ENCODE results near the gene FAM204A.

The FAM204A gene

DNA sequence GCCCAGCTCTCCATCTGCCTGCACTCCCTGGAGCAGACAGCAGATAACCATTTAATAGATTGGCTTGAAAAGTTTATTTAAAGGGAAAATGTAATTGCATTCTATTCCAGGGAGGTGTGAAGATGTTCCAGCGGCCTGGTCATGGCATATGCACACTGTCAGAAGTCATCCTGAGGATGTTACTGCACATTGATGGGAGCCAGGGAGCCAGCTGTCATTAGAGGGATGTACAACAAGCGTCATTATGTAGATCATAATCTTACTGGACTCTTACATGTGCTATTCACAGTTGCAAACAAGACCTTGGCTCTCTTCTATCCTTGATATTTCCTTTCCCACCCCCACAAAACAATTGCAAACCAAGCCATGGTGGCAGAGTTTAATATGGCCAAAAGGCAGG lies 65.4 kb downstream of the FAM204A start:
- no peak for DNase-seq

DNA sequence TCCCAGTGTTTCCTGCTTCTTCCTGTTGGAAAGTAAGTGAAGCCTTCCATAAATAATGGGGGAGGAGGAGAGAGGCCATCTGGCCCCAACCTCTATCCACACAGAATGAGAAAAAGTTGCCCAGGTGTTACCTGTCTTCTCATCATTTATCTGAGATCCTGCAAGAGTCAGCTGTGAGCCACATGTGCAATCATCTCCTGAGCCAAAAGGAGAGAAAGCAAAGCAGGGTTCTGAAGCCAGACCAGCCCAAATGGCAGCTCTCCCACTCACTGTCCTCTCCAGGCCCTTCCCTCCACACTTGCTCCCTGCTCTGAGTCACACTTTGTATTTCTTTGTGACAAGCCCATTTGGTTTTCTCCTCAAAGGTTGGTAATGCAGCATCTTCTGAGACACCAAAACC lies 65.9 kb downstream of the FAM204A start:
- no peak for DNase-seq

DNA sequence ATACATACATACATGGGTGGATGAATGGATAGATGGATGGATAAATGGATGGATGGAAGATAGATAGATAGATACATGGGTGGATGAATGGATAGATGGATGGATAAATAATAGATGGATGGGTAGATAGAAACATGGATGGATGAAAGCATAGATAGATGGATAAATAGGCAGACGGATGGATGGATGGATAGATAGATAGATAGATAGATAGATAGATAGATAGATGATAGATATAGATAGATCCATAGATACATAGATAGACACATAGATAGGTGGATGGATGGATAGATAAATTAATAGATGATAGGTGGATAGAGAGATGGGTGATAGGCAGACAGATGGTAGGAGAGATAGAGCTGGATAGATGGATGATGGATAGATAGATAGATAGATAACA lies 68.5 kb downstream of the FAM204A start:
- no peak for DNase-seq

DNA sequence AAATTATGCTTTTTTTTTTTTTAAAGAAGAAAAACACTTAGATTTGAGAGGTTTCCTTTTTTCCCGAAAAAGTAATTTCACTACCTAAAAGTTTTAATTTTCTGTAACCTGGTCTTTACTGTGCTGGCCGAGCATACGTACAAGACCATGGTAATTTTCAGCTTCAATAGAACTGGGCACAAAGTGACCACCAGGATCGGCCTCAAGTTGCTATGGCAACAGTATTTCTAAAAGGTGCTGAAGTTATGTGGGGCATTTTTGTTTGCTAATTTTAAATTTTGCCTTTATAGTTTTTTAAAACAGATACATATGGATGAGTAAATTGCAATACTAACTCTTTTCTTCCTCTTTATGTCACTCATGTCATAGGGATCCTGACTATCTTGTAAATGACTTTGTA lies 69.4 kb downstream of the FAM204A start:
- no peak for DNase-seq

DNA sequence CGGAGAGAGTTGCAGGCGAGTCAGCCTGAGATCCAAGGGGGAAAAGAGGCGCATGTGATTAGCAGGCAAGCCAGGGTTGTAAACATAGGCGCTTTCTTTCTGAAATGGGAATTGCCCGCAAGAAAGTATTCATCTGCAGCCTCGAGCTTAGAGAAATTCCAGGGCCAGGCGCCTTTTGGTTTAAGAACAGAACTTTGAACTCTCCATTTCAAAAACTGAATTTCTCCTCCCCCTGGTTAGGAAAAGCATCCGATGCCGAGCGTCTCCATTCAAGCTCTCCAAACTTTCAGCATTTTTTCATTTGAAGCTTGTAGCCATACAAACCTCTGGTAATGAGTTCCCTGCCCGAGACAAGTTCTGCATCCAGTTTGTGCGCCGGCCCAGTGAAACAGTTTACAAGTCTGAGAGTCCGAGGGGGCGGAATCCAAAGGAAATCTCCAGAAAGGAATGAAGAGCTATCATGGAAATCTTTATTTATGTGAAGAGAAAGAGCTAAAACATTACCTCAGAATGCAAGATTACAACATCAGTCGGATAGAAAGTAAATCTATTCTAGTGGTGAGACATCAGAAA lies 69.9 kb downstream of the FAM204A start:
- DNase-seq: no peak

DNA sequence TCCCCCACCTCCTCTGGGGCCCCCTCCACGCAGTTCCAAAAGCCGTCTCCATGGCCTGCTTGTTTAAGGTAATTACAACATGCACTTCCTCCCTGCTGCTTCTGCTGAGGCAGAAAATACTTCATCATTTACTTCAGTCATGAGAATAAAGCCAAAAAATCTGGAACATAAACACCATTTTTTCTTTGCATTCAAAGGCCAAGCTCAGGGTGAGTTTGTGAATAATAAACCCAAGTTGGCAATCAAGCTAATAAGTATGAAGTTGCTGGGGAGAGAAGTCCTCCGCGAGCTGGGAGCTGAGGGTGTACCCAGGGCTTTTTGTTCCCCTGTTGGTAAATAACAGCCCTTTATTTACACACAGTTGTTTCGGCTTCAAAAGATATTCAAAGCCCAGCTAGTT lies 70.5 kb downstream of the FAM204A start:
- DNase-seq: no peak

DNA sequence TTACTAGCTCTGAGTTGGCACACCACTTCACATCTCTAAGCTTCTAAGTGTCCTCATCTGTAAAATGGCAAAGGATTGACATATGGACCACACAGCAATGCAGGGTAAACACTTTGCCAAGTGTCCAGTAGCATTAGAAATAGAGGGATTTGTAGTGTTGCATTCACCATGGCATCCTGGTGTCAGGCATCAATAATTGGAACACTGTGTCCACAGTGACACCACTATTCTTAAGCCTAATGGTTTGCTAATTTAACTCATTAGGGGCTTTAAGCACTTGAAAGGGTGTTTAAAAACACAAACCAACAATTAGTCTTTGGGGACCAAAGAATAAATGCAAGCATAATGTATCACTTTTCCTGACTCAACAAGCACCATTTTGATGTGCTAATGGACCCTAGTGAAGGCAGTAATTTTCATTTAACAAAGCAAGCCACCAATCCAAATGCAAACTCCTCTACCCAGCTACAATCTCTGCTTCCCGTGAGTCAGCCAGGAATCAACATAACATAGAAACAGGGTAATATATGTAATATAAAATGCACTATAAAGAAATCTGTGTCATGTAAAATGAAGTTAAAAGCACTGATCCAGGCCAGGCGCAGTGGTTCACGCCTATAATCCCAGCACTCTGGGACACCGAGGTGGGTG lies 75.9 kb downstream of the FAM204A start:
- no peak for DNase-seq

DNA sequence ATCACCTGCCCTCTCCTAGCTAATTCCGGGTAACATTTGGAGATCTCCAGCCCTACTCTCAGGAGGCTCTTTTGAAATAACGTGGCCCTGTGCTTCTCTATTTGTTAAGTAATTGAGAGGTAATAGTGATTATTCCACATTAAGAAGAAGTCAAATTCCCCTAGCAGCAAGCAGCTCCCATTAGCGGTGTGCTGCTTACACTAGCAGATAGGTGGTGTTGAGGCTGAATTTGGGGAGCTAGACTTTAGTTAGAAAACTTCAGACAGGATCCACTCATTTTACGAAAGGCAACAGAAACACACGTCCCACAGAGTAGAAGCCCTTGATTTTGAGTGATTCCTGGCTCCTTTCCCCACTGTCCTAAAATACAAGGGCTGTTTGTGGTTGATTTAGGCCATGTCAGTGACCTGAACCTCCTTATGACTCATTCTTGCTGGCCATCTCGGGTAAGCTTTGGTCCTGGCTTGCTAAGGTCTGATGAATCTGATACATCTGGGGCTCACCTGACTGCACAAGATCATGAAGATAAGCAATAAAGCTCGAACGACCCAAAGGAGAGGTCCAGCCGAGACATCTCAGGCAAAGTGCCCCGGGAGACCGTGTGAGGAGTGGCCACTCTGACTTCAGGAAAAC lies 77.2 kb downstream of the FAM204A start:
- DNase-seq: no peak

DNA sequence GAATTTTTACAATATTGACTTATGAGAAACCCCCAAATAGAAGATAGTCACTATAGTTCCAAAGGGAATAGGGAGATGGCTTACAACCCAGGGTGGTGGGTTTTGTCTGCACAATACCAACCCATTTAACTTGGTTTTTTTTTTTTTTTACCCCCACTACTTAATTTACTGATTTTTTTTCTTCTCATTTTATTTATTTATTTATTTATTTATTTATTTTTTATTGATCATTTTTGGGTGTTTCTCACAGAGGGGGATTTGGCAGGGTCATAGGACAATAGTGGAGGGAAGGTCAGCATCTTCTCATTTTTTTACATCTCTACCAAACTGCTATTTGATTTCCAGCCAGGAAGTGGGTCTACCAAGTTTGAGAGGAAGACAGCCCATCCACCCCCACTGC lies 77.9 kb downstream of the FAM204A start:
- no peak for DNase-seq

DNA sequence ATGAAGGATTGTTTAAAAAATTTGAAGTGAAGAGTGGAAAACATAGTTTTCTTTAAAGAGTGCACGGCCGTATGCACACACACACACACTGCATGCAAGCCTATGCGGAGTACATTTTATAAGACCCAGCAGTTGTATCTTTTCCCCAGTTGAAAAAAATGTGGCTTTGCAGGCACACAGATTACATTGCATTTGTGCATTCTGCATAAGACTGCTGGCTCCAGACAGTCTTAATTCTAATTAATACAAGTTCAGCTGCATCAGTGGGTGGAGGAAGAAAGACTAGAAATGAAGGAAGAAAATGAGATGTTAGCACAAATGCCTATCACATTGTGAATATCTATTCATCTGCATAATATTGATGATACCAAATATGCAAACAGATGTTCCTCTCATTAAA lies 79.6 kb downstream of the FAM204A start:
- no peak for DNase-seq

DNA sequence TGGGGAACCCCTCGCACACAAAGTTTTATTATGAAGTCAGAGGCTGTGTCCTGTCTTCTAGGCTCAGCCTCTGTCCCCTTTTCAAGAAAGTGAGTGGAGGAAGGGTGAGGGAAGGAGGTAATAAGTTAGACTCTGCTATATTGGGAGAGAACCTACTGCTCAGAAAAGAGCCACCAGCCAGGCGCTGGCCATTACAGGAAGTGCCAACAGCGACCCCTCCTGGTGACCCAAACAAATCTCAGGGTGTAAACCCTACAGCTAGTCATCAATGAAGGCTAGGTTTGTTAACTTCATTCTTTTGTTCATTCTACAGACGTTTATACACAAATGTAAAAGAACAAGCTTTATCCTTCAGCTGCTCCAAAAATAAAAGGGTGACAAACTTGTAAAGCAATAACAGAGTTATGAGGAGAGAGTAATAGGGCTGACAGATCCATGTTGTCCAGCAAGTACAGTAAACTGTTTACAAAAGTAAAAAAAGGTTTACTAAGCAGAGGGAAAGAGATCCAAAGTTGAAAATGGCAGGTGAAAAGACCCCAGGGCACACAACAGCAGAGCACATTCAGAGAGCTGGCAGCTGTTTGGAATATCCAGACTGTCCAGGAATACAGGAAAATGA lies 82.7 kb downstream of the FAM204A start:
- DNase-seq: no peak

DNA sequence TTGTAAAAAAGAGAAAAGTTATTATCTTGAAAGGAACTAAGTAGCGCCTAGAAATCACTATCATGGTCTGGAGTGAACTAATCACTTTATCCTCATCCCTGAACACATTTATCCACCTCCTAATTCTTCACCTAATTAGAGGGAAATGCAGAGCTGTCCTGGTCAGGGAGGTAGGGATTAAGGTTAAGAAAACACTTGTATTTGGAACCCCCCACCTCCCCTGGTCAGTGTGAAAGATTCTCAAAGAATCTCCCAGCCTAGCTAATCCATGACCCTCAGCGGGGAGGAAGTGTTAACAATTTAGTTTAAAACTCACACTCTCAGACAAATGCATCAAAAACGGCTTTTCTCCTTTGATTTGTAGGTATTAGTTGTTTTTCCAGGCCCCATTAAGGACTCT lies 83.8 kb downstream of the FAM204A start:
- DNase-seq: no peak

DNA sequence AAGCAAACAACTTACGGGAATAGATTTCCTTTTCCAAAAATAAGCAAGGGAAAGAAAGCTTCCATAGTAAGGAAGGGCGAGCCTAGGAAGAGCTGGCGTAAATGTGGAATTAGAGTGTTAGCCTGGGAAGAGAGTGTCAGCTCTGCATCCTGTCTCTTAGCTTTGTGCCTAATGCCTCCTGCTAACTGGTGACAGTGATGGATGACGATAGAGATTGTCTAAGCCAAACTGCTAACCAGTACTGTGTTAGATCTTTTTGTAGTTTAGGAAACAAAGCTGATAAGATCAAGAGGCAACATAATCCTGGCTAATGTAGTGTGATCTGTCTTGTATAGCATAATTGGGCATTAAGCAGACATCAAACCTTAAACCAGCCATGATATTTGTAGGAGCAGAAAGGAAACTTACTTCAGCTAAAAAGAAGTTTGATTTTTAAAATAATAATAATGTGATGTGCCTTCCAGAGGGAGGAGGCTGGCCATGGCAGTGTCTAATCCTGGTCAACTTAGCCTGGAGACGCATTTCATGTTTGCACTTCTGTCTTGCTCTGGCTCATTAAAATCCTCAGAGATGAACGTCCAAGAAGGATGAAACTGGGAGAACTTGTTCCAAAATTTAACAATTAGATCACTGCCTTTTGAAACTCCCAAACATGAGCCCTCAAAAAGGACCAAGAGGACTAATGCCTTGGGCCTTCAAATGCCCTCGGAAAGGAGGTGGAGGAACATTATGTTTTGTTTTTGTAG lies 85.1 kb downstream of the FAM204A start:
- no peak for DNase-seq

DNA sequence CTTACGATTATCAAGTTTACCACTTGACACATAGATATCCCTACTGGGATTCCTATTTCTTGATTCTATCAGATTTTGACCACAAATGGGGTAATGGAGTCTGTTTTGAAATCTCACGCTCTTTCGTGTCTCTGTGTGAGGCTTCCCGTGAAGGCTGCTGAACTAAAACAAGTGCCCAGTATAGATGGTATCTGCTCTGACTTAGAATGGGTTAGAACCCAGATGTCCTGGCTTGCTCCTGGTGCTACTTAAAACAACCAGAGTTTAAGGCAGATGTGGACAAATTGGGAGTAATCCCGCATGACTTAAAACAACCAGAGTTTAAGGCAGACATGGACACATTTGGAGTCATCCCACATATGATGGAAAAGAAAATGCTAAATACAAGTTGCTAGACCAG lies 85.9 kb downstream of the FAM204A start:
- no peak for DNase-seq

DNA sequence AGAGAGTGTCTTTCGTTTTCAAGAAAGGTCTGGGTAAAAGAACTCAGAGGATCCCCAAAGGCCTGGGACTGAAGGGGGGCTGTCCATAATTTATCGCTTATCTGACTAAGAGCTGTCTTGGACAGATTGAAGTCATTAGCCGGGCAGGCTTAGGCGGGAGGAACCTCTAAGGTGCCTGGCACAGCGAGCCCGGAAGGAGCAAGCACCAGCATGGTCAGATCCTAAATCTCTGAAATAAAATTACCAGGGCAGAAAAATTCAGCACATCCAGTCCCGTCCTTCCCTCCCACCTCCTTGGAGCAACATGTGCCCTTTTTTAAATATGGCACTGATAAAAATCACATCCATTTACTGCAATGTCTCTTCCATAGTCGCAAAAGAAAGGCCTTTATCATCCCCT lies 86.8 kb downstream of the FAM204A start:
- DNase-seq: no peak

DNA sequence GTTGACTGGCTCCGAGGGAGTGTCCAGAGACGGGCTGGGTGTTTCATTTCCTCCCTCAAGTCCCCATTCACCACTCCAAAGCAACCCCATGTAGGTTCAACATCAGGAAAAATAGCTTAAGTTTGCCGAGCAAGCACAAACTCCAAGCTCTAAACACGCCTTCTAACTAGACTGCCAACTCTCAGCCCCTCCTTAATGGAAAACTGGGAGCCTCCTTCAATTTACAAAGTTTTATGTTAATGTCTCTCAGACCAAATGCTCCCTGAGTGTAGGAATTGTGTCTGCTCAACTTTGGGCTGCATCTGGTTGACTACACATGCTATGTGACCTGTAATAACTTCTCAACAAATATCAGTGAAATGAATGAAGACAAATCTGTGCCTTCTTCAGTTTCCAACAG lies 87.5 kb downstream of the FAM204A start:
- DNase-seq: no peak

DNA sequence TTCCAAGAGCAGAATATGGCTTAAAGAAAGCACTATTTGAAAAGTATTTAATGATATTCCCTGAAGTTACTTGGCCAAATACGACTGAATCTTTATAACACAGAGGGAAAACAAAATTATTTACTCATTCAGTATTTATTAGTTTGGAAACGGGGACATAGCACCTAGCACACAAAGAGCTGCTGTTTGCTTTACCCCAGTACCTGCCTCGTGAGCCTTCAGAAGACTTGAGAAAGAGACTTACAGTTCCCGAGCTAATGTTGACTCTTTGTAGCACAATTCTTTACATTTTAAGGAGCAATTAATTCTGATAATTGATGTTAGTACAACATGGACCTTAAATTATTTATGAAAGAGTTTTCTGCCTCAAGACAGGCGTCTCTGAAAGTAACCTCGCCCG lies 88.7 kb downstream of the FAM204A start:
- no peak for DNase-seq

DNA sequence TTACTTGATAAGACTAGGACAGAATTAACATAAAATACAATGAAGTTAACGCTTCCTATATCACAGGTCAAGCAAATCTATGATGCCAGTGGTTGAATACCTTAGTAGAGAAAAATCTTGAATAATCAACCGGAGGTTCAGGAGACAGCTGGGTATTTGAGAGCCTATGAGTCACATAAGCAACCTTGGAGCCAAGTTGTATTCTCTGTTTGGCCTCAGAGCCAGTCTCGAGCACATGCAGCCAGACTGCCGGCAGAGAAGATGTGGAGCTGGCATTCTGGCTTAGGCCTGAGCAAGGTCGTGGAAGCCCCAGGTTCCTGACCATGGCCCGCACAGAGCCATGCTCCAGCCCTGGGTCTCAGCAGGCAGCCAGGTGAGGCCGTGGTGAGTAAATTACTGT lies 90.3 kb downstream of the FAM204A start:
- no peak for DNase-seq

DNA sequence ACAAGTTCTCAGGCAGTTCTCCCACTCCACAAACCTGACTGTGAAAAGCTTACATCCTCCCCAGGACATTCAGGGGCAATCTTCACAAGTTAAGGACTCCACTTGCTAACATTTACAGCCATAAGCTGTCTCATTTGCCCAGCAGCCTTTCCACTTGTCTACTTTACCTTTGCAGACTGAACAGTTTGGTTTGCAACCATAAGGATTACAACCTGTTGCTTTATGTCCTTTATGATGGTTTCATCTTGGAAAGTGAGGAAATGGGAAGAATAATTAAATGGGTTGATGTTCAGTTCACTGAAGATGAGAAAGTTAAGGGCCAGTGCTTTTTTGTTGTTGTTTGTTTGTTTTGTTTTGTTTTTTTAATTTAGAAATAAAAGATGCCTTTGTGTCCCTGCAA lies 92.4 kb downstream of the FAM204A start:
- no peak for DNase-seq

Measured in GF-D8 (cell line).